Suprapubic skin (tissue), 3 donors: ENCODE measurements around the gene CITED2.

Source experiments
- POLR2AphosphoS5 ChIP-seq, 3 donors: sonication (generic); formaldehyde crosslinking; IDR thresholded peaks; one replicate each; pipeline ENCODE4 v1.6.1; 2017; ENCODE audit warnings: antibody characterized with exemption in 3 of 3
- TF ChIP-seq, protein P1 (sequence below), 2 donors: fragments of 200-600 bp in 1 of 2; fragments of 450-650 bp in 1 of 2; sonication (generic) in 1 of 2; IDR thresholded peaks; one replicate each; pipeline ENCODE4 v1.5.1; 2016 to 2019; ENCODE audit warnings: antibody characterized with exemption in 2 of 2, mild to moderate bottlenecking in 1 of 2, moderate library complexity in 1 of 2

DNA sequence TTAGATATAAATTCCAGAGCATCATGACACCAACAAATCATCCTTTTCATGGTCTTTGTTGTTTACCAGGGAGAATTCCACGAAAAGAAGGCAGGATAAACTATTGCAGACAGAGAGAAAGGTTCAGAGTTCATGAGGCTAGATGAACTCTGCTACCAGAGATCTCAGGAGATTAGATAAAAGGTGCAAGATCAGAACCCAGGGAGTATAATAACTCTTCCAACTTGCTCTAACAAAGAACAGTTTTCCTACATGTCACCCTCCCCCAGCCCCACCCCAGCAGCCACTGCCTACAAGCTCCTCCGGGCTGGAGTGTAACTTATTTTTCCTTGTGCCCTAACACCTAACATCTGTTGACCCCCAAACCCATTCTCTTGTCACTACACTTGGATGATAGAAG lies 13.9 kb upstream of the CITED2 start:
- TF ChIP-seq, protein P1, sequence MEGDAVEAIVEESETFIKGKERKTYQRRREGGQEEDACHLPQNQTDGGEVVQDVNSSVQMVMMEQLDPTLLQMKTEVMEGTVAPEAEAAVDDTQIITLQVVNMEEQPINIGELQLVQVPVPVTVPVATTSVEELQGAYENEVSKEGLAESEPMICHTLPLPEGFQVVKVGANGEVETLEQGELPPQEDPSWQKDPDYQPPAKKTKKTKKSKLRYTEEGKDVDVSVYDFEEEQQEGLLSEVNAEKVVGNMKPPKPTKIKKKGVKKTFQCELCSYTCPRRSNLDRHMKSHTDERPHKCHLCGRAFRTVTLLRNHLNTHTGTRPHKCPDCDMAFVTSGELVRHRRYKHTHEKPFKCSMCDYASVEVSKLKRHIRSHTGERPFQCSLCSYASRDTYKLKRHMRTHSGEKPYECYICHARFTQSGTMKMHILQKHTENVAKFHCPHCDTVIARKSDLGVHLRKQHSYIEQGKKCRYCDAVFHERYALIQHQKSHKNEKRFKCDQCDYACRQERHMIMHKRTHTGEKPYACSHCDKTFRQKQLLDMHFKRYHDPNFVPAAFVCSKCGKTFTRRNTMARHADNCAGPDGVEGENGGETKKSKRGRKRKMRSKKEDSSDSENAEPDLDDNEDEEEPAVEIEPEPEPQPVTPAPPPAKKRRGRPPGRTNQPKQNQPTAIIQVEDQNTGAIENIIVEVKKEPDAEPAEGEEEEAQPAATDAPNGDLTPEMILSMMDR (IDR thresholded peaks at IDR 0.05) = no peak
- TF ChIP-seq POLR2AphosphoS5 (IDR thresholded peaks at IDR 0.05) = no peak
